ENCODE results near the gene EHMT1.

DNA sequence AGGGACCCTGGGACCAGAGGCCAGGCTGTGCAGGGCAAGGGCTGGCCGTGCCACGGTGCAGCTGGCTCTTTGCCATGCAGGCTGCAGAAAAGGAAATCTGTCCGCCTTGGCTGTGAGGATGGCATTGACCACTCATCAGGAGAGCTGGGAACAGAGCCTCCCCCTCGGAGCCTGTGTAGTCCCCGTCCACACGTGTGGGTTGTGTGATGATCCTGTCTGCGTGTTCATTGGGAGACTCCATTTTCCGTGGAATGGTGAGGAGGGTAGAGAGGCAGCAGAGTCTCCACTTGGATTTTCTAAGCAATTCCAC, 47.7 kb downstream of the EHMT1 start:
- TF ChIP-seq EZH2phosphoT487 (IDR thresholded peaks at IDR 0.05; ENCODE audit: low read depth, severe bottlenecking, unreplicated experiment), result no peak
- TF ChIP-seq CTCF (IDR thresholded peaks at IDR 0.05; ENCODE audit: poor library complexity), result no peak
- TF ChIP-seq EZH2 (IDR thresholded peaks at IDR 0.05; ENCODE audit: borderline replicate concordance), result no peak
